HG03097 (cell line): ENCODE measurements around the gene FRAS1.
"Not testable (repeated sequence)": the region's sequence is repeated elsewhere in the genome, so short reads cannot be mapped to it uniquely, and the experiment has no call there.

Source experiments
- ATAC-seq: cut with Tn5 transposase; IDR thresholded peaks from one replicate; pipeline ENCODE4 v1.9.1; 2021; ENCODE audit not compliant: unreplicated experiment, low FRiP score

Gene FRAS1

DNA sequence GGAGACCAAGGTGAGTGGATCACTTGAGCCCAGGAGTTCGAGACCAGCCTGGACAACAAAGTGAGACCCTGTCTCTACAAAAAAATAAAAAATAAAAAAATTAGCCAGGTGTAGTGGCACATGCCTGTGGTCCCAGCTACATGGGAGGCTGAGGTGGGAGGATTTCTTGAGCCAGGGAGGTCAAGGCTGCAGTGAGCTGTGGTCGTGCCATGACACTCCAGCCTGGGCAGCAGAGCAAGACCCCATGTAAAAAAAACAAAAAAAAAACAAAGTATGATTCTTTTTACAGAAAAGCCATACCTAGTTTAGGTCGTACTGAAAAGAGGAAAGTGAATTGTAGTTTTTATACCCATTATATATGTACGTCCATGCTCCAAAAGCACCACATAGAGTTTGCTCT lies 151.8 kb downstream of the FRAS1 start:
- not testable (repeated sequence) for ATAC-seq

- ATAC-seq, result no peak
Measured at GRCh38 chr4:78210694-78211410, 153.7 kb downstream of the FRAS1 start.

- no peak for ATAC-seq
Measured at GRCh38 chr4:78213218-78213617, 156.1 kb downstream of the FRAS1 start.

GRCh38 chr4:78214078-78214477 lies 157.0 kb downstream of the FRAS1 start:
- no peak for ATAC-seq

DNA sequence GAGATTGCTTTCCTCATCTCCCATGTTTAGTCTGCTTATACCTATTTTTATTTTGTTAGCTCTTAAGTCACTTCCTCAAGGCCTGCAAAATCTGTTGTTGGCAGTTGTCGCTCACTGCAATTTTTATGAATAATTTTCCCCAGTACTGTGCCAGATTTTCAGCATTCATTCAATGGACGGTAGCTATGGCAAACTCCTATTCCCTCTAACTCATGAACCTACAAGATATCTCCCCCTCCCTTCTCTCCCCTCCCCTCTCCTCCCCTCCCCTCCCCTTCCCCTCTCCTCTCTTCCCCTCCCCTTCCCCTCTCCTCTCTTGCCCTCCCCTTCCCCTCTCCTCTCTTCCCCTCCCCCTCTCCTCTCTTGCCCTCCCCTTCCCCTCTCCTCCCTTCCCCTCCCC lies 160.4 kb downstream of the FRAS1 start:
- no peak for ATAC-seq

GRCh38 chr4:78218260-78218659 lies 161.1 kb downstream of the FRAS1 start:
- no peak for ATAC-seq

DNA sequence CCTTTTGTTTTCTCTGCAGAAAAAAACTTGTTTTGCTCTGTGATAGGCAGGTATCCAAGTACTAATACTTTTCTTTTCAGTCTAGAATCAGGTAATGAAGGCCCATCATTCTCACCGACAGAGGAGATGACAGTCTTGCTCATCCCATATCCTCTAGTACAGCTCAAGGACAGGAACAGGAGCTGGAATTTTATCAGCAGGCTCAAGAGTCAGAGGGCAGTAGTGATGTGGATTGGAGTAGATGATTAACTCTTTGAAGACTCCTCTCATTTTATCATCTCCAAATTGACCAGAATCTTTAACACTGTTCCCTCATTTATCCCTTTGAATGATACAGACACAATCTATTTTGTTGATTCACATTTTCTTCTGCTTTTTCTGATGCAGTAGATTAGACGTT lies 162.7 kb downstream of the FRAS1 start:
- ATAC-seq, result no peak

DNA sequence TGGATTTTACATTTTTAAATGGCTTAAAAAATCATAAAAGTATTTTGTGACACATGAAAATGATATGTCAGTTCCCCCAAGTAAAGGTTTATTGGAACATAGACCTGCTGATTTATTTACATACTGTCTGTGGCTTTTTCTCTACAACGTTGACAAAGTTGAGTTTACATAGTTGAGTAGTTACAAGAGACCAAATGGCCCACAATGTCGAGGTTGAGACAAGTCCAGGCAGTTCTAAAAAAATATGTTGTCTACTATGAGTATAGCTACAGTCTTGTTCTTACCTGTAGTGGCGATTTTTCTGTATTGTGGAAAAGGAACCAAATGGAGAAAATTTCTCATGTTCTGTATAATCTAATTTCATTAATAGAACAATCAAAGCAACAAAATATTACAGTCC lies 163.2 kb downstream of the FRAS1 start:
- ATAC-seq, result no peak

DNA sequence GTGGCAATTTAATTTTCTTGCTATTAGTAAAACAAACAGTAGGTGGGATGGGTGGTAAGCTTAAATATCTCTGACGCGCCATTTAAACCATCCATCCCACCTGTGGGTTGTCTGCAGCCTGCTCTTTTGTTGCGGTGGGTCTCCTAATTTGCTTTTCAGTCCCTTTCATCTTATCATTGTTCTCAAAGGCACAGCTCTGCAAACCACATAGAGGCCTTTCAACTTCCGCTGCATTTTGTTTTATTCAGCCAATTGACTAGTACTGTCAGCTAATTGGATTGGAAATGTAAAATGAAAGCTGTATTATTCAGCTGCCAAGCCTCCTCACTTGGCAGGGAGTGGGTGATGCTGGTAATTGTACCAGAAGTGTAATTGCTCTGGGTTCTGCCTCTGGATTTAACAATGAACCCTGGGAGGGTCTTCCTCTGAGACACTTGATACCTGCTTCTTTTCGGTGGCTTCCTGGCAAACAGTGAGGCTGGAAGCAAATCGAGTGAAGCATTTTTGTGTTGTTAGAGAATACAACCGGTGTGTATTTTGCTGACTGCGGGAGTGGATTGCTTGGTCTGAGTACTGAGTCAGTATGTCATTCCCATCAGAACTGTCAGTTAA lies 165.6 kb downstream of the FRAS1 start:
- ATAC-seq, result no peak

DNA sequence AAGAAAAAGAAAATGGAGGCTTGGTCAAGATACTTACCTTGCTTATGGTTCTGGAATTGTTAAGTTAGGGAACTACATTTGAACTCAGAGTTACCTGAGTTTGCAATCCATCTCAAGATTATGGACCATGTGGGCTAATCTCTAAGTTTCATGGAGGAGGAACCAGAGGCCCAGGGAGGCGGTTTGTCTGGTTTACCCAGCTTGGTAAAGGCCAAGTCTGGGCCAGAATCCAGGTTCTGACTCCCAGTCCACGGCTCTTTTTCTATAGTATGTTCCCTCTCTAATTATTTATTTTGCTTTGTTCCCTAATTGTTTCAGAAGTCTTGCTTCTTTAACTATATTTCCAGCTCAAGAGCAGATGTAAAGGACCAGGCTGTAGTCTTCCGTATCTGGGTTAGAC lies 168.1 kb downstream of the FRAS1 start:
- no peak for ATAC-seq

- no peak for ATAC-seq
Measured at GRCh38 chr4:78226279-78226678, 169.2 kb downstream of the FRAS1 start.

DNA sequence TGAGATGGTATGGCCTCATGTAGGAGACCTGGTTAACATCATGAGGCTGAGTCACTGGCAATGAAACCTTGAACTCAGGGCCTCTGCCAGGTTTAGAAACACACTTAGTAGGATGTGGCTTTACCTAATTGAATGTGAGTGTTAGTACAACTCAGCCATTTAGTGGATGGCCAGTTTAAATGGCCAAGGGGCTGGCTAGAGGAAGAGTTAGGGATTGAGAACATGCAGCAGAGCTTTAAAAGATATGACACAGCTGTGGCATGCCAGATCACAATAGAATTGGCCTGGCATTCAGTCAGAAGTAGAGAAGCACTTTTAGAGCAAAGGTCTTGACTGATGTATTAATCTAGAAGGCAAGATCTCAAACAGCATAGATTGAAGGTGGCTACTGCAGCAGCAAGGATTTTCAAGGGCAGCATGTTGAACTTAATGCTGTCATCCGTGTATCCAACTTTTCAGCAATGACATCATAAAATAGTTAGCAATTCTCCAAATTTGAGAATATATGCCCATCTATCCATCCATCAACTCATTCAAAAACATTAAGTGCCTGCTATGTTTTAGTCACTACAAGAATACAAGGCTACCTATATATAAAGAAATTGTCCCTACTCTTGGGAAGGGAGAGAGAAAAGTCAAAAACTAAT lies 170.4 kb downstream of the FRAS1 start:
- no peak for ATAC-seq

GRCh38 chr4:78235800-78236199 lies 178.7 kb downstream of the FRAS1 start:
- no peak for ATAC-seq

DNA sequence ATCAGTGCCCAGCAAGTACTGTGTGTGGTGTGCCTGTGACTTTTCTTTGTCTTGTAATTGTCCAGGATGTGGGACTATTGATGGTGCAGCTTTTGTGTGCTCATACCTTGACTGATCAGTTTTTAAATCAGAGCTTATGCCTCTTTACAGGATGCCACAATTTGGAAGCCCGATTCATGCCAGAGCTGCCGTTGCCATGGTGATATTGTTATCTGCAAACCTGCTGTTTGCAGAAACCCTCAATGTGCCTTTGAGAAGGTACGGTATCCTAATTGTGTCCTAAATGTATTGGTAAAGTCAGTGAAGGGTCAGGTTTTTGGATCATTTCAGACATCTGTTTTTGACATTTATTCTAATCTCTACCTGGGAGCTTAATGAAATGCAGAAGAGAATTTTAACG lies 180.2 kb downstream of the FRAS1 start:
- no peak for ATAC-seq

GRCh38 chr4:78242071-78242470 lies 184.9 kb downstream of the FRAS1 start:
- no peak for ATAC-seq

DNA sequence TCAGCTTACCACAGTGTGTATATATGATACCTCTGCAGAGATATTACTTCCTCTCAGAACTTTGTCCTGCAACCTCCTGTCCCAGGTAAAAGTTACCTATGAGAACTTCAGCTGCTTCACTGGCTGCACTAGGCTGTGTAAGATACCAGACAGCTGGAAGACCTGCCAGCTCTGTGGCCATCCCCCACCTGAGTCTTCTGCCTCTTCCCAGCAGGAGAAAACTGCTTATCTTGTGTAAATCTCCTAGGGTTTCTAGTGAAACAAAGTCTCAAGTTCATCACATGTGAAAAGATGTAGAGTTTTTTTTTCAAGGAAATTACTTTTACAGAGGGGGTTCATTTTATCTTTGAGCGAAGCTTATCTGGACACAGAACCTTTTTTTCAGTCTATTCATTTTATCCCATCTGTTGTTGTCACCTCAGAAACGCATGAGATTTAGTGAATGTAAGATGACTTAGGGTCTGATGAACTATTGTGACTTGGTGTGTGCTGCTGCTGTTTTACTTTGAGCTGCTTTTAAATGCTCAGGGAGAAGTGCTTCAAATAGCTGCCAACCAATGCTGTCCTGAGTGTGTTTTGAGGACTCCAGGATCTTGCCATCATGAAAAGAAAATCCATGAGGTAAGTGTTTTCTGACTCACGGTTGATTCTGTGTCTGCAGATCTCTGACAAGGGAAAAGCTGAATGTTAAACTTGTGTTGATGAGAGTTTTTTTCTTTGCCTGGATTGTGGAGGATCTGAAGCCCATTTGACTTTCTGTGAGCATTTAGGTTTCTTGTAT lies 187.8 kb downstream of the FRAS1 start:
- no peak for ATAC-seq

DNA sequence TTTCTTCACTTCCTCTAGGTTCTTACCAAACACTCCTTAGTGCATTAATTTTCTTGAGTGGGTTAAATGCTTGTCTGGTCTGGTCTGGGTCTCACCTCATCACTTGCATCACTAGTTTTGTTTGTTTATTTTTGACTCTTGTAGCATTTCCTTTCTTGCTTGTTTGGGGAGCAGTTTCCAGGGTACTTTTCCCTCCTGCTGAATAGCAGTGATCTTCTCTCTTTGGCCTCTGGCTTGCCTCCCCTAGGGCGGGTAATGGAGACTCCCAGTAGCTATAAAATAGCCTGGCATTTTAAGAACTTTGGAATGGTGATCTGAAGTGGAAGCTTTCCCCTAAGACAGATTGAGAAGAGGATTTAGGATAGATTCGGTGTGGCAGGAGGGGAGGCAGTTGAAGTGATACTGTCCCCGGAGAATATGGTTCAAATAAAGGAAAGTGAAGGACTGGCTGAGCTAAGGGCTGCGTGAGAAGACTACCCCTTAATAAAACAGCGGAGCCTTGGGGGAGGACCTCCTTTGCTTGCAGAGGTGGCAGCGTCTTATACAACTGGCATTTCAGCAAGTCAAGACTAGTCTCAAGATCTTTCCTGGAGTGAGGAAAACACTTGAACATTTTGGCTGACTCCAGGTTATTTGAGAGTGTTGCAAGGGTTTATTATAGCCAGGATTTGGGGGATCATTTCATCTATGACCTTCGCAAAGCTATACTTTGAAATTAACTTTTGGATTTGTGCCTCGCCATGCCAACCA lies 190.6 kb downstream of the FRAS1 start:
- no peak for ATAC-seq

DNA sequence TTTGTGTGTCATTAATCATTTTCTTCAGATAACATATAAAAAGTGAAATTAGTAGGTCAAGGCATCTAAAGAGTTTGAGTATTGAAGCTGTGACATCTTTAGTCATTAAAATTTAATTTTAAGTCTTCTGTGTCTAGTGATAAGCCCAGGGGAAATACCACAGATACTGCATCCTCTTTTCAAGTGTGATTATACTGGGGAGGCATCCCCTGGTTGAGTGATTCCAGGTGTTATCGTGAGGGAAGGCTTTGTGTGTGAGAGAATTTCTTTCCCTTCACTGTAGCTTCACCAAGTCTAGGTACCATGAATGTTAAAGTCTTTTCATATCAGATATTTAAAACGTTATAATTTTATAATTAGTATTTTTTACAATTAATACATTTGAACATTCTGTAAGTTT lies 193.4 kb downstream of the FRAS1 start:
- no peak for ATAC-seq

DNA sequence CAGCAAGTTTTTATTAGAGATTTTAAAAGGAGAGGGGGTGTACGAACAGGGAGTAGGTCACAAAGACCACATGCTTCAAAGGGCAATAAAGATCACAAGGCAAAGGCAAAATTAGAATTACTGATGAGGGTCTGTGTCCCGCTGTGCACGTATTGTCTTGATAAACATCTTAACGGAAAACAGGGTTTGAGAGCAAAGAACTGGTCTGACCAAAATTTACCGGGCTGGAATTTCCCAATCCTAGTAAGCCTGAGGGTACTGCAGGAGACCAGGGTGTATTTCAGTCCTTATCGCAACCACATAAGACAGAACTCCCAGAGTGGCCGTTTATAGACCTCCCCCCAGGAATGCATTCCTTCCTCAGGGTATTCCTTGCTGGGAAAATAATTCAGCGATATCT lies 195.7 kb downstream of the FRAS1 start:
- not testable (repeated sequence) for ATAC-seq

GRCh38 chr4:78254893-78255292 lies 197.8 kb downstream of the FRAS1 start:
- no peak for ATAC-seq

DNA sequence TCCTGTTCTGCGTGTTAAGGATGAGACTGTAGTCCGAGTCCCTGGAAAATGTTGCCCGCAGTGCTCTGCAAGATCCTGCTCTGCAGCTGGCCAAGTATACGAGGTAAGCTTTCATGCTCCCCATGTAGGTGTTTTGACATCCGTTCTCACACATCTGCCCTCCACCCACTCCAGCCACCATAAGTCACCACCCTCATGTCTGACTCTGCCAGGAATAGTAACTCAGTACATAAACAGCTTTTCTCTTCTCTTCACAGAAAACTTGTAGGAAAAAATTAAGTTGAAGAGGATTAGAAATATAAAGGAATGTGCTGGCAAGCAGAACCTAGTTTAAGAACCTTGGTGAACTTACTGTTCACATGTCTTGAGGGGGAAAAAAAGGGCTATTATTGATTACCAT lies 207.9 kb downstream of the FRAS1 start:
- no peak for ATAC-seq
